Activated naive CD8-positive, alpha-beta T cell treated with anti-CD3 and anti-CD28 coated beads, Interleukin-2, amount 10 ng/mL, durations not matched to agents 7 days and 5 days (primary cell): ENCODE measurements around the gene LRRC17. TPM values are rescaled to one million over a fixed set of nuclear protein-coding genes. Genes with fewer than 3 reads are reported as not detected.
"Not testable (repeated sequence)": the region's sequence is repeated elsewhere in the genome, so short reads cannot be mapped to it uniquely, and the experiment has no call there.

Source experiments
- ATAC-seq: fragments of 150-1000 bp; cut with Tn5 transposase; one replicate; pipeline ENCODE4 v1.10.0; 2021; ENCODE audit warnings: low read depth, moderate library complexity
- POLR2A ChIA-PET: fragments of 350-600 bp; sonication (Branson Sonifier 250); formaldehyde crosslinking; loops from one replicate; lab custom pipeline; 2021; ENCODE audit warnings: antibody characterized with exemption; lab: Charles Lee
- DNase-seq: peaks from one replicate; pipeline ENCODE4 v3.0.0; 2021
- H3K27ac Mint-ChIP-seq: one replicate; pipeline ENCODE4 v1.8.0; 2022; ENCODE audit warnings: mild to moderate bottlenecking, mixed read lengths
- H3K27me3 Mint-ChIP-seq: one replicate; pipeline ENCODE4 v1.8.0; 2022; ENCODE audit warnings: mild to moderate bottlenecking, moderate library complexity, mixed read lengths
- H3K36me3 Mint-ChIP-seq: one replicate; pipeline ENCODE4 v1.8.0; 2021; ENCODE audit warnings: mild to moderate bottlenecking, mixed read lengths
- H3K4me1 Mint-ChIP-seq: one replicate; pipeline ENCODE4 v1.8.0; 2021; ENCODE audit warnings: mixed read lengths
- H3K4me3 Mint-ChIP-seq: one replicate; pipeline ENCODE4 v1.8.0; 2022; ENCODE audit warnings: mild to moderate bottlenecking, moderate library complexity, mixed read lengths
- H3K9me3 Mint-ChIP-seq: one replicate; pipeline ENCODE4 v1.8.0; 2021; ENCODE audit warnings: mixed read lengths
- total RNA-seq, 2 experiments: library from RNA; stranded (reverse); gene quantifications; one replicate each; pipeline ENCODE4 v1.2.3, GENCODE V29; 2021

Gene LRRC17
- total RNA-seq, 2 experiments from 2014 or later, result not detected

GRCh38 chr7:102974366-102975236 is 61.8 kb downstream of the LRRC17 start:
- H3K4me1 Mint-ChIP-seq, result peaks cover 2% of the 10 kb centered on the region
- DNase-seq, result no peak
- H3K27me3 Mint-ChIP-seq, result no peaks in the 10 kb centered on the region
- H3K4me3 Mint-ChIP-seq, result no peak overlapping the region
- no peak overlapping the region for H3K27ac Mint-ChIP-seq
- no peak for ATAC-seq
- H3K36me3 Mint-ChIP-seq, result no peaks in the 10 kb centered on the region
- POLR2A ChIA-PET, result no interaction called here
- peaks cover 1% of the 10 kb centered on the region for H3K9me3 Mint-ChIP-seq

DNA sequence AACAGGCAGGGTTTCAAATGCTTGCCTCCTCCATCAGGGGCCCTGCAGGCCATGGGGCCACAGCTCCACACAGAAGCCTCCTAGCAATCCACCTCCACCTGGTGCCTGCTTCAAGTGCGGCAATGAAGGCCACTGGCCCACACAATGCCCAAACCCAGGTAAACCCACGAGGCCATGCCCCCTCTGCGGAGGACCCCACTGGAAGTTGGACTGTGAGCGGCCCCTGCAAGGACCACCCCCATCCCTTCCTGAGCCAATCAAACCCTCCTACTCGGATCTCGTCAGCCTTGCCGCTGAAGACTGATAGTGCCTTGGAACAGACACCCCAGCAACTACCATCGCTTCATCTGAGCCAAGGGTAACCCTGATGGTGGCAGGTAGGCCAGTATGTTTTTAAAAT is 63.1 kb downstream of the LRRC17 start:
- no peaks in the 10 kb centered on the region for H3K27me3 Mint-ChIP-seq
- H3K4me1 Mint-ChIP-seq, result peaks cover under 1% of the 10 kb centered on the region
- H3K4me3 Mint-ChIP-seq, result no peak overlapping the region
- POLR2A ChIA-PET, result no interaction called here
- ATAC-seq, result no peak
- no peaks in the 10 kb centered on the region for H3K36me3 Mint-ChIP-seq
- no peak overlapping the region for H3K27ac Mint-ChIP-seq
- DNase-seq, result no peak
- H3K9me3 Mint-ChIP-seq, result peaks cover 1% of the 10 kb centered on the region

GRCh38 chr7:102976493-102976892 is 63.7 kb downstream of the LRRC17 start:
- H3K27me3 Mint-ChIP-seq, result no peaks in the 10 kb centered on the region
- H3K9me3 Mint-ChIP-seq, result peaks cover 1% of the 10 kb centered on the region
- DNase-seq, result no peak
- ATAC-seq, result no peak
- no peak overlapping the region for H3K27ac Mint-ChIP-seq
- no peaks in the 10 kb centered on the region for H3K36me3 Mint-ChIP-seq
- H3K4me1 Mint-ChIP-seq, result no peaks in the 10 kb centered on the region
- no peak overlapping the region for H3K4me3 Mint-ChIP-seq
- POLR2A ChIA-PET, result no interaction called here

DNA sequence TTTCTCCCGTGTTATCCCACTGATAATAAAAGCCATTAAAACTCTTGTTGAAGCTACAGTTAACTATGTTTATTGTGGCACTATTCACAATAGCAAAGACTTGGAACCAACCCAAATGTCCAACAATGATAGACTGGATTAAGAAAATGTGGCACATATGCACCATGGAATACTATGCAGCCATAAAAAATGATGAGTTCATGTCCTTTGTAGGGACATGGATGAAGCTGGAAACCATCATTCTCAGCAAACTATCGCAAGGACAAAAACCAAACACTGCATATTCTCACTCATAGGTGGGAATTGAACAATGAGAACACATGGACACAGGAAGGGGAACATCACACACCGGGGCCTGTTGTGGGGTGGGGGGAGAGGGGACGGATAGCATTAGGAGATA is 64.8 kb downstream of the LRRC17 start:
- H3K4me3 Mint-ChIP-seq, H3K9me3 Mint-ChIP-seq: not testable (repeated sequence)

GRCh38 chr7:102978284-102978683 is 65.5 kb downstream of the LRRC17 start:
- no peak overlapping the region for H3K4me3 Mint-ChIP-seq
- no peaks in the 10 kb centered on the region for H3K27me3 Mint-ChIP-seq
- no peaks in the 10 kb centered on the region for H3K4me1 Mint-ChIP-seq
- no peak overlapping the region for H3K27ac Mint-ChIP-seq
- no peaks in the 10 kb centered on the region for H3K36me3 Mint-ChIP-seq
- POLR2A ChIA-PET, result no interaction called here
- no peak for DNase-seq
- no peak for ATAC-seq
- H3K9me3 Mint-ChIP-seq, result peaks cover 1% of the 10 kb centered on the region

More for the DNA sequence above, 64.8 kb downstream of the LRRC17 start:
- H3K4me1 Mint-ChIP-seq, H3K27ac Mint-ChIP-seq, DNase-seq, ATAC-seq, H3K36me3 Mint-ChIP-seq, POLR2A ChIA-PET, H3K27me3 Mint-ChIP-seq: not testable (repeated sequence)

GRCh38 chr7:102979670-102980069 is 66.9 kb downstream of the LRRC17 start:
- POLR2A ChIA-PET, result no interaction called here
- ATAC-seq (no peak), DNase-seq (no peak)
- Mint-ChIP-seq H3K4me1 (no peaks in the 10 kb centered on the region), H3K36me3 (no peaks in the 10 kb centered on the region), H3K9me3 (peaks cover 1% of the 10 kb centered on the region), H3K4me3 (no peak overlapping the region), H3K27me3 (no peaks in the 10 kb centered on the region), H3K27ac (no peak overlapping the region)

- Mint-ChIP-seq H3K27ac (no peak overlapping the region), H3K4me3 (no peak overlapping the region), H3K27me3 (no peaks in the 10 kb centered on the region), H3K36me3 (no peaks in the 10 kb centered on the region), H3K9me3 (no peaks in the 10 kb centered on the region), H3K4me1 (no peaks in the 10 kb centered on the region)
- no peak for DNase-seq
- no peak for ATAC-seq
- POLR2A ChIA-PET, result no interaction called here
These were observed 68.7 kb downstream of the LRRC17 start for GRCh38 chr7:102981451-102981850.

DNA sequence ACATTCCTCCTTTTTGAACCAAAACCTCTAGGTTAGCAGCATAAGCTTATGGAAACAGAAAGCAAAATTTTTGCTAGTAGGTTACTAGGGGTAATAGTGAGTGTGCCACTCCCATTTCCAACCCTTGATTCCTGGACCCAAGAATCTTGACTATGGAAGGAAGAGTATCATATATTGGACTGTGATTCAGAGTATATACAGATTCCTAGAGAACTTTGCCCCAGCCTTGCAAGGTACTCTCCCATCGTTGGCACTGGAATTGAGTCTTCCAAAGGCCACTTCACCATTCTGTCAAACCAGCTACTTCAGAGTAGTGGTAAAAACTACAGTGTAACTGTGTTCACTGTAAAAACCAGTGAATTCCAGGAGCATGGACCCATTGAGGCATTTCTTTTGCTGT is 69.4 kb downstream of the LRRC17 start:
- H3K27ac Mint-ChIP-seq, result no peak overlapping the region
- no peak for ATAC-seq
- POLR2A ChIA-PET, result no interaction called here

DNA sequence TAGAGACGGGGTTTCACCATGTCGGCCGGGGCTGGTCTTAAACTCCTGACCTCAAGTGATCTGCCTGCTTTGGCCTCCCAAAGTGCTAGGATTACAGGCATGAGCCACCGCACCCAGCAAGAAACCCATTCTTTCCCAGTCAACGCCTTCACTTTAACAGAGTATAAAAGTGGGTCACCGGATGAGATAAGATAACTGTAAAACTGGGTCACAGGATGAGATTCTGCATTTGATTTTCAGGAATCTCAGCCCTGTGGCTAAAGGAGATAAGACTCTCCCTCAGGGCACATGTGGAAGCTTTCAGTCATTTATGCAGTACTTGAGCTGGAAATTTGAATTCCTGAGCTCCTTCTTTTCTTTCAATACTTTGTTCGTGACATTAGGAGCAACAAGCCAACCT is 70.8 kb downstream of the LRRC17 start:
- ATAC-seq, result no peak
- no peak overlapping the region for H3K4me3 Mint-ChIP-seq
- H3K9me3 Mint-ChIP-seq, result no peaks in the 10 kb centered on the region
- POLR2A ChIA-PET, result no interaction called here
- no peak overlapping the region for H3K27ac Mint-ChIP-seq
- H3K4me1 Mint-ChIP-seq, result no peaks in the 10 kb centered on the region
- DNase-seq, result no peak
- no peaks in the 10 kb centered on the region for H3K27me3 Mint-ChIP-seq
- H3K36me3 Mint-ChIP-seq, result no peaks in the 10 kb centered on the region

More for the DNA sequence above, 69.4 kb downstream of the LRRC17 start:
- Mint-ChIP-seq H3K36me3 (no peaks in the 10 kb centered on the region), H3K27me3 (no peaks in the 10 kb centered on the region), H3K4me1 (no peaks in the 10 kb centered on the region), H3K9me3 (no peaks in the 10 kb centered on the region), H3K4me3 (no peak overlapping the region)
- DNase-seq, result no peak

DNA sequence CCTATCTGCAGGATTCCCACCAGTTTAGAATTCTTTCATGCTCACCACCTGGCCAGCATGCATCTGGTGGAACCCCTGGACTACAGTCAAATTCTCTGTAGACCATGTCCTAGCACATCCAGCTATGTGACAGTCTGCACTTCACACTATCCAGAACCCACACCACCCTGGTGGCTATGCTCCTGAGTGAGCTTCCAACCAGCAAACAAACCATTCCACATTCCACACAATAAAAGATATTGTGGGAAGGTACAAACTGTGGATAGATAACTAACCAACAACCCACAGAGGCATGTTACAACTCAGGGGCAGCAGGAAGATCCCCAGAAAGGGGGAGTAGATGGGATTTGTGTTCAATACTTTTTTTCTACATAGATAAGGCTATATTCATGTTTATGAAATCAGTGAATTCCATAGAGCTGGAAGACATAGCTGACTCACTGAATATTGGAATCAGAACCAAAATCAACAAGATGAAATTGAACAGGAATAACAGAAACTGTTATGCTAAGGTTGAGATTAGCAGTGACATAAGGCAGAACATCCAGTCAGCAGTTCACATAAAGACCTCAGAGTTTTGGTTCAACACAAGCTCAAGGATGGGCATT is 72.5 kb downstream of the LRRC17 start:
- Mint-ChIP-seq H3K27ac (no peak overlapping the region), H3K27me3 (no peaks in the 10 kb centered on the region), H3K4me1 (no peaks in the 10 kb centered on the region), H3K9me3 (no peaks in the 10 kb centered on the region), H3K4me3 (no peak overlapping the region), H3K36me3 (no peaks in the 10 kb centered on the region)
- ATAC-seq, result no peak
- POLR2A ChIA-PET, result no interaction called here
- DNase-seq, result no peak

GRCh38 chr7:102988088-102988487 is 75.3 kb downstream of the LRRC17 start:
- POLR2A ChIA-PET, result no interaction called here
- no peak overlapping the region for H3K27ac Mint-ChIP-seq
- H3K9me3 Mint-ChIP-seq, result peaks cover 2% of the 10 kb centered on the region
- no peak overlapping the region for H3K4me3 Mint-ChIP-seq
- ATAC-seq, result no peak
- peaks cover 2% of the 10 kb centered on the region for H3K27me3 Mint-ChIP-seq
- peaks cover 2% of the 10 kb centered on the region for H3K4me1 Mint-ChIP-seq
- no peak for DNase-seq
- H3K36me3 Mint-ChIP-seq, result no peaks in the 10 kb centered on the region

- Mint-ChIP-seq H3K4me1 (peaks cover 2% of the 10 kb centered on the region), H3K4me3 (no peak overlapping the region), H3K36me3 (no peaks in the 10 kb centered on the region), H3K9me3 (peaks cover 2% of the 10 kb centered on the region), H3K27ac (no peak overlapping the region), H3K27me3 (peaks cover 2% of the 10 kb centered on the region)
- ATAC-seq (no peak), DNase-seq (no peak)
- POLR2A ChIA-PET, result no interaction called here
These were observed 76.1 kb downstream of the LRRC17 start for GRCh38 chr7:102988631-102989560.

DNA sequence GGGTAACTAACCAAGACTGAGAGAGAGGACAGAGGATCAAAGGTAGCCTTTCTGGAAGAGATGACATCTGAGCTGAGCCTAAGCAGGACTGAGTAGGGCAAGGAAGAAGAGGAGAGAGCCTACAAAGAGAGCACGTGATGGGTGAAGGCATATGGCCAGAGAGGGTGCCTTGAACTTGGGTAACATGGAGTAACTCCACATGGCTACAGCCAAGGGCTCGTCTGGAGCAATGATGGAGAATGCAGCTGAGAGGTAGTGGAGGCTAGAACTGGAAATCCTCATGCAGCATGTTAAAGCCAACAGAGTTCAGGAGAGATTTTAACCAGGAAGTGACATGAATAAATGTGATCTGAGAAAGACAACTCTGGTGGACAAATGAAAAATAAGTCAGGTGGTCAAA is 77.8 kb downstream of the LRRC17 start:
- ATAC-seq, result no peak
- Mint-ChIP-seq H3K4me3 (no peak overlapping the region), H3K27ac (no peak overlapping the region), H3K27me3 (peaks cover 2% of the 10 kb centered on the region), H3K9me3 (peaks cover 2% of the 10 kb centered on the region), H3K36me3 (no peaks in the 10 kb centered on the region), H3K4me1 (peaks cover 2% of the 10 kb centered on the region)
- DNase-seq, result no peak
- POLR2A ChIA-PET, result no interaction called here
